Fibroblast of the conjunctiva (primary cell): Measurements from ENCODE around the gene LIPF.
"Not testable (repeated sequence)": the region's sequence is repeated elsewhere in the genome, so short reads cannot be mapped to it uniquely, and the experiment has no call there.

Experiments used
- DNase-seq: peaks from one replicate; pipeline ENCODE4 v3.0.0-alpha.2; 2010; ENCODE audit warnings: low read depth

Gene LIPF, protein sequence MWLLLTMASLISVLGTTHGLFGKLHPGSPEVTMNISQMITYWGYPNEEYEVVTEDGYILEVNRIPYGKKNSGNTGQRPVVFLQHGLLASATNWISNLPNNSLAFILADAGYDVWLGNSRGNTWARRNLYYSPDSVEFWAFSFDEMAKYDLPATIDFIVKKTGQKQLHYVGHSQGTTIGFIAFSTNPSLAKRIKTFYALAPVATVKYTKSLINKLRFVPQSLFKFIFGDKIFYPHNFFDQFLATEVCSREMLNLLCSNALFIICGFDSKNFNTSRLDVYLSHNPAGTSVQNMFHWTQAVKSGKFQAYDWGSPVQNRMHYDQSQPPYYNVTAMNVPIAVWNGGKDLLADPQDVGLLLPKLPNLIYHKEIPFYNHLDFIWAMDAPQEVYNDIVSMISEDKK

DNA sequence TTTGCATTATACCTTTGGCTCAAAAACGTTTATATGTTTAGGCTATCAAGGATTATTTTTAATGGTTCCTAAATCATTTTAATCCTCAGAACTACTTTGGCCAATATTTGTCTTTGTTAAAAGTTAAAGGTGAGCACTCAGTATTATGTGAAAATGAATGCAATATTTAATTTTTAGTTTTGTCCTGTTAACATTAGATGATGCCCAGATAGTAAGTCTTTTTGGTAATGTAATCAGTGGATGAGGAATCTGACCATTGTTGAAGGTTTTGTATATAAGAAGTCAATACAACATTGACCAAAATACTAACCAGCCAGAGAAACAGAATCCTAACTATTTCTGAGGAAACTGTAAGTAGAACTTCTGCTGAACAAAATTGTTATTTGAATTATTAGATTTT is at the start of gene LIPF:
TSS of gene LIPF (plus strand) at position 301 of the 400 bp plus-strand sequence. CDS start 2,856 bp downstream, outside the sequence.
- DNase-seq: no peak

DNA sequence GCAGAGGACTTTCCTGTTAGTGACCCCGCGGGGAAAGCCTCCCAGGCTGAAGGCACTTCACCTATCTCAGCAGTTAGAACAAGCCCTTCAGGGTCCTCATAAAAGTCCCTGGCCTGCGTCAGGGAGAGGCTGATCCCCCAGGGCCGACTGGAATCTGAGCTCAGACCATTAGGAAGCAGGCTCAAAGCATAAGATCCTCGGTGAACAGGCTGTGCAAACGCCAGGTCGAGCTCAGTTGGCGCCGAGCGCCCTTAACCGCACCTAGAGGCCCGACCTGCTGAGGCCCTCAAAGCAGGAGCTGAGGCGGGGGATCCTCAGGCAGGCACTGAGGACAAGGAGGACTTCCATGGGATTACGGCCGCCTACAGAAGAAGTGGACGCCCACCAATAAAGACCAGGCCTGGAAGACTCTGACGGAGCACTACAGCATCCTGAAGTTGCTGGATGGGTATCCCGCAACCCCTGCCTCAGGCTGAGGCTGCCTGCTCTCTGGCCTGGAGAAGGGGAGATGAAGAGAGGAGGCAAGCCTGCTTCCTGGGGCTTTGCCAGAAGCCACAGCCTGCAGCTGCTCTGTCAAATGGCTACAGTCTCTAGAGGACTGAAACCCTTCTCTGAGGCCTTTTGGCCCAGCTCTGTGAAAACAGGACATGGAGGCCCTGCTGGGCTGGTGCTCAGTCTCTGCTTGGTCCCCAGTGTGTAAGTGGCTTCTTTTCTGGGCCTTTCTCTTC is 47.8 kb upstream of the LIPF start:
- no peak for DNase-seq

DNA sequence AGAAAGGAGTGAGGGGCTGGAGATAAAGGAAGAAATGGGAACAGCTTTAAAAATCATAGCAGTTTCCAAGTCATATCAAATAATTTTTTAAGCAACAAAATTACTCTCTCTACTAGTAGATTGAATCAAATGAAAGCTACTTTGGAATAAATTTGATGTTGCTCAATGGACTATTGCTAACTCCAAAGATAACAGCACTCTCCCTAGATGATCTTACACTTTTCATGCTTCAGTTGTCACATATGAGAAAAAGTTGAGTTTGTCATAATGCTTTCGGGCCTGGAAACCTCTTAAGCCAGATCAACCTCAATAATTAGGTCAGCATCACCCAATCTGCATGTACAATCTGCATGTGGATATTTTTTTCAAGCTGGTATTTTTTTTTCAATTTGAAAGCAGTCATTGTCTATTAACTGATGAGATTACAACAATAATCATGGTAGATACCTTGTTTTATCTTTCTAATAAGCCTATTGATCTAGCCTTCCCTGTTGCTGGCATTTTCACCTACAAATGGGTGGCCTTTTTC is 46.4 kb upstream of the LIPF start:
- DNase-seq: no peak

DNA sequence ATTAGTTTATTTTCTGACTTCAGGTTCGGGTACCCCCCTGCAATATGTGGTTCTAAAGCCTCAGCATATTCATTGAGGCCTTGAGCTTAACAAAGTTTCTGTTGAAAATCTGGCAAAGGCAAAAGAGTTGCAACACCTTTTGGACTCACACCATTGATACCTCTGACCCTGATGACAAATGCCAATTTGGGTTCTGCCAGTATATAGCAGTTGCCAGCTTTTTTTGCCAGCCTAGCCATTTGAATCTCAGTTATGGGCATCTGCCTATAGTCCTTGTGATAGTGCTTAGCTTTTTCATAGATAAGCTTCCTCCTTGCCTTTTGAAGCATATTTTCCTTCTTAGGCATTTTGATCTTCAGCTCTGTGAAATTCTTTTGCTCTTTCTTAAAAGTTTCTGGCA is 45.7 kb upstream of the LIPF start:
- no peak for DNase-seq

DNA sequence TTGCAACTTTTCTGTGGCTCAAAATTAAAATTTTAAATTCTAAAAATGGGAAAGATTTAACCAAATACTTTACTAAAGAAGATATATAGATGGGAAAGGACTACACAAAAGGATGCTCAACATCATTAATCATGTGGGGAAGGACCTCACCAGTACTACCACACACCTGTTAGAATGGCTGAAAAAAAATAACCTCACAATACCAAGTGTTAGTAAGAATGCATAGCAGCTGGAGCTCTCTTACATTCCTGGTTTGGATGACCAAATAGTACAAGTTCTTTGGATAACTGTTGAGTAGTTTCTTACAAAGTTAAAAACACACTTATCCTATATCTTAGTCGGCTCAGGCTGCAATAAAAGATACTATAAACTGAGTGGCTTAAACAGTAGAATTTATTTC is 43.8 kb upstream of the LIPF start:
- DNase-seq: no peak

DNA sequence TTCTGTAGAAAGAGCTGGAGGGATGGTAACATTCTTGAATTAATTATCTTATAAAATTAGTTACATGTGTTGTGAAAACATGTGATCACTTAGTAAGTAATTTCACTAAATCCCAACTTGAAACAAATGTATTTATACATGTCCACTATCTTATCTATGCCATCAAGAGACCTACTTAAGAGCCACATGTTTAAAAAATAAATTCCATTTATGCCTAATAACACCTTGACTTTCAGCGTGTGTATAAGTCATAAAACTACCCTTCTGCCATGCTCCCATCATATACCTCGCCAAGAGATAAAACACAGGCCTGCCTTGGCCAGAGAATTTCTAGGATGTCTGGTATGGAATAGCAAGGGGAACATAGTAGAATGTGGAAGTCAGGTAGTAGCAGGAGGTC is 40.4 kb upstream of the LIPF start:
- DNase-seq: no peak

DNA sequence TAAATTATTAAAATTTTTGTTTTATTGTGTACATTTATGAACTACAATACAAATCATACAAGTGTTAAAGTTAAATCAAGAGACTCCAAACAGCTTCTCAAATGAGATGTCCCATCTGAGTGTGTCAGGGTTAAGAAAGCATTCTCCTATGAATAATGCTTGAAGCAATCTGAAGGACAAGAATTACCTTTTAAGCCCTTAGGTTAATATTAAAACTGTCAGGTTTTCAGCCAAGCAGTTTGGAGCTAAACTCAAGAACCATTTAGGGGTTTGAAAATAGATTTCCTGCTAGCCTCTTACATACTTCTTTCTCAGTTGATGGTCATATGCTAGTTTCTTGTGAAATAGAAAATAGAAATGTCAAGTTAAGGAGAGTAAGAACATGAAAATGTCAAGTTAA is 39.4 kb upstream of the LIPF start:
- DNase-seq: no peak

DNA sequence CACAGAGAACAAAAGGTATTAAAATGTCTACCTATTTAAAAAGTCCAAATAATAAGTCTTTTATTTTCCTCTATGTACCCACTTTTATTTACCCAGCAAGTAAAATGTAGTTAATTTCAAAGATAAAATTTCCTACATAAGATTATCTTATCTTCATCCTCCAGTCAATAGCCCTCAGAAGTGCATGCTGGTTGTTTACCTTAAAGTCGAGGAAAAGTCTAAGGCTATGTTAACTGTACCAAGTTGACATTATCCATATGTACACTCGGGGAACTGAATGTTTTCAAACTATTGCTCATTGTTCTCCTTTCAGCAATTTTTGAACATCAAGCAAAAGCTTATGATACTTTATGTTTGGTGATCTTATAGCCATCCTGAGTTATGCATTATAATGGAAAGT is 24.1 kb upstream of the LIPF start:
- no peak for DNase-seq

DNA sequence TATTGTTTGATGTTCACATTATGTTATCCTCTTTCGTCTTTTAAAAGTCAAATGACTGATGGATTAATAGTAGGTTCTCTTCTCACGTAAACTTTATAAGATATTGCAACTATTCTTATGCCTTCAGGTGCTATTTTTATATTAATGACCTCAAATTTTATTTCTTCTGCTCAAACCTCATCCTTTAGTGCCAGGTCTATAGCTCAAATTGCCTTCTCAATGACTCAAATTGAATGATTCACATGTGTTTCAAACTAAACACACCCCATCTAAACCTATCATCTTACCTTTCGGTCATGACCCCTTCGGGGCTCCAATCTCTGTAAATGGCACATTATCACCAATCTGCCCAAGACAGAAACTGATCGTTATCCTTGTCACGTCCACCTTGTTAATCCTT is 22.0 kb upstream of the LIPF start:
- no peak for DNase-seq

DNA sequence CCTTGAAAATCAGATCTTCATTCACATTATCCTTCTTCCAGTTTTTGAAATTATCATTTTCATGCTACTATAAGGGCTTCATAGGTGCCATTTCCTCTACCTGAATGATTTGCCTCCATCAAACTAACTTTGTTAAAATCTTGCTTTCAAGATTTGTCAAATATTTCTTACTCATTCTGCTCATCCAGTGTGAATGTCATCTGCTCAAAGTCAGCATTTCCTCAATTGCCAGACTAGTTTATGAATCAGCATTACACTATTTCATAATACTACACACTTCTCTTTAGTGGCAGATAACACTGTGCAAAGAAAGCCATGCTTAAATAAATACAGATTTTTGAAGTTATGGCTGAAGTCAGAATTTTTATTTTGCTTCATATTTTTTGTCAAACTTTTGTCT is 21.3 kb upstream of the LIPF start:
- DNase-seq: no peak

DNA sequence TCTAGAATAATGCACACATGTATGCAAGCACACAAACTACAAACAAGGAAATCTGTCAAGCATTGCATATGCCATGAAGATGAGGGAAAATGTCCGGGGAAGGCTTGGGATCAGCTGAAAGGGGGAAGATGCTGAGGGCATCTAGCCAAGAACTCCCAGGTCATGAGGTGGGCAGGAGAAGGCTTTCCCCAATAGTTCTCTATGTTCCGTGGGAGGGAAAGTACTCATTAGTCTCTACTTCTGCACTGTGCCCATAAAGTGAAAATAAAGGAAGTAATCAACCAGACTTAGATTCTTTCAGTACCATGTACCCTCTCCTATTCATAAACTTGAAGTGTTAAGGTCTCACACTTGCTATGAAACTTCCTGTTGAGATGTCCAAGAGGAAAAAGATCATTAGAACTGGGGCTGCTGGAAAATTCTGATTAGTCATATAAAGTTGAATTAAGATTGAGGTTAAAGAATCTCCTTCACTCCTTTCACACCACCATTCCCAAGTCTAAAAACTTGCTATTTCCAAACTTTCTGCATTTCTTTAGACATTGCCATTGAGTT is 17.1 kb upstream of the LIPF start:
- DNase-seq: no peak

DNA sequence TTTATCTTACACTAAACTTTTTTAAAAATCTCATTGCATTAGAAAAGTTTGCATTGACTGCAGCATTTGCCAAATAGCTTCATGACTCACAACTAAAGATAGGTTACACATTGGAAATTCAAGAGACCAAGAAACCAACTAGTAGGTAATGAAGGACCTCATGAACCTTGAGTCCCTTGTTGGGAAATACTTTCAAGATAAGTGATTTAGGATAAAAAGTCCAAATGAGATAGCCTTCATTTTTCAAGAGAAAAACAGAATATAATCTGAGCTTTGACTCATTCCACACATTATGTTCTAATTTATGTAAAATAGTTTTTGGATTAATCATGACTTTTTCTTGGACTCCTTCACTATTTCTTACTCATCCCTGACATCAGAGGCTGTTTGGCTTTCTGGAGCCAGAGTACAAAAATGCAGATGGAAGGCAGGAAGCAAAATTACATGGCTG is 13.1 kb upstream of the LIPF start:
- peak; percentile 67 for DNase-seq

DNA sequence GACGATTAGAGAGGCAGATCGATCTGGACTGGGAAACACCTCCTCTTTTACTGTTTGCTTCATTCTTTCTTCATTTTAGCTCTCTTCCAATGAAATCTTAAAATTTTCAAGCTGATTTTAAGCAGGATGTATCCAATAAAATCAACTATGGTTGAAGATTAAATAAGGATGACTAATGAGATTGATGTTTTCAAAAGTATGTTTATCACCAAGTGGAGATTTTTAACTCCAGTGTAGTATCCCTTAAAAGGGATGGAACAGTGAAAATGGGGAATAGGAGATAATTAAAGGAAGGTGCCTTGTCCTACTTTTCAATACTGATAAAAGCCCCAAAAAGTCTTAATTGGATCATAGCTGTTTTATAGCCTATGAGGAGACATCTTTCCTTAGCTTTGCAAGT is 11.6 kb upstream of the LIPF start:
- DNase-seq: no peak

DNA sequence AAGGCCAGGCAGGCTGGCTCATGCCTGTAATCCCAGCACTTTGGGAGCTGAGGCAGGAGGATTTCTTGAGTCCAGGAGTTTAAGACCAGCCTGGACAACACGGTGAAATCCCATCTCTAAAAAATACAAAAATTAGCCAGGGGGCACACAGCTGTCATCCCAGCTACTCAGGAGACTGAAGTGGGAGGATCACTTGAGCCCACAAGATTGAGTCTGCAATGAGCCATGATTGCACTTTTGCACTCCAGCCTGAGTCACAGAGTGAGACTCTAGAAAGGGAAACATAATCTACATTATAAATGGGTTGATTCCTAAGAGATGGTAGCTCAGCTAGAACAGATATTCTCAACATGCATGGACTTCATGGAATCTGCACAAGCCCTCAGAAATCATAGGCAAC is 6.3 kb upstream of the LIPF start:
- no peak for DNase-seq

DNA sequence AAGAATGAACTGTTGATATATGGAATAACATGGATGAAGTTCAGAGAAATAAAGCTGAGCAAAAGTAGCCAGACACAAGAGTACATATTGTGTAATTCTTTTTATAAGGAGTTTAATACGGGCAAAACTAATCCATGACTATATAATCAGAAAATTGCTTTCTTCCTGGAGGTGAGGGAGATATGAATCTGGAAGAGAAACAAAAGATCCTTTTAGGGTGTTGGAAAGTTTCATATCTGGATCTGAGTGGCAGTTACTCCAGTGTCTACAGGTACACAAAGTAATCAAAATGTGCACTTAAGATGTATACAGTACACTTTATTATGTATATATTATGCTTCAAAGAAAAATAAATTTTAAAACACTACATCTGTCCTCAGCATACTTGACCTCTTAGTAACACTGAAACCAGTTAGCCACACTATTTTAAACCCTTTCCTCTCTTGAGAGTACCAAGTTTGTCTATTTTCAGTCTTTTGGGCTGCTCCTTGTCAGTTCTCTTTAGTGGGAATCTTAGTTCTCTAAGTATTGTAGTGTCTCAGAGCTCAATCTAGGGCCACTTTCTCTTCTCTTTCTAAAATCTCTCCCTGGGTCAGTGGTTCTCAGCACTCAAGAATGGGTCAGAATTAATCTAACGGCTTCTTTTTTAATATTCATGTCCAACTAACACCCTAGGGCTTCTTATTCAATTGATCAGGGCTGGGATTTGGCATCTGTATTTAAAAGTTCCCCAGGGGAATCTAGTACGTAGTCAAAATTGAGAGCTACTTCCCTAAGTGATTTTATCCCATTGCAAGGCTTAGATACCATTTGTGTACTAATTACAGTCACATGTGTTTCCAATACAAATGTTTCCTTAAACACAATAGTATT is 4.3 kb upstream of the LIPF start:
- DNase-seq: no peak

DNA sequence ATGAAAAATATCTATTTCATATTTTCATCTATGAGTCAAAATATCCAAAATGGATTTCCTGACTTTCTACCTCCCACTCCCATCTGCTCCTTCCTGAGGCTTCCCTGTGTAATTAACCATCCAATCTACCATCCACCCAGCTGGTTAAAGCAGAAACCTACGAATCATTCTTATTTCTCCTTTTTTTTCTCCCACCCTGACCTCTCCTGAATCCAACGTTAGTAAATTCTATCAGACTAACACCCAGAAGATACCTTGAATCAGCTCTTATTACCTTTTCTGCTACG is 3.7 kb upstream of the LIPF start:
- DNase-seq: no peak

DNA sequence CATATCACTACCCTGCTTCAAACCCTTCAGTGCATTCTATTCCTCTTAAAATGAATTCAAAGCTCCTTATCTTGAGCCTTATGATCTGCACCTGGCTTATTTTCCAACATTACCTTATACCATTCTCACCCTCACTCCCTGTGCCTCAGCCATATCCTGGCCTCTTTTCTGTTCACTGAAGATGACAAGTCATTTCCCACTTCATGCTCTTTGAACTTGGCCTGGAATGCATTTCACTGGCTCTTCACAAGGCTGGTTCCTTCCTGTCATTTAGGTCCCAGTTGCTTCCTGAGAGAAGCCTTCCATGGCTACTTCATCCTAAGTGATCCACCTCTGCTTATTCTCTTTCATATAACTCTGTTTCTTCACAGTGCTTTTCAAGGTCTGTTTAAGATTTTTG is 3.2 kb upstream of the LIPF start:
- no peak for DNase-seq

DNA sequence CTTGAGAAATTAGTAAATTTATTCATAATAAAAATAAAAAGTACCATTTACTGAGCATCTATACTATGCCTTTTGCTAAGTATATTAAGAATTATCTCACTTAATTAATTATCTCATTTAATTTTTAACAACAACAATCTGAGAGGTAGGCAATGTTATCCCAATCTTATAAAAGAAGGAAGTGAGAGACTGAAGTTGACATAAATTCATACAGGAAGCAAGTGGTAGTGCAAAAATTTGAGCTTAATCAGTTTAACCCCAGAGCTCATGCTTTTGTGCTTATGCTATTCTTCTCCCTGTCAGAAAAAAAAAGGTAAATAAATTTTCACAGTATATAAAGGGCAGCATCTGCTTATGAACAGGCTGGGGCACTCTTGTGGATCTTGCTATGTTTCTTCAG is 2.7 kb upstream of the LIPF start:
- DNase-seq: no peak

DNA sequence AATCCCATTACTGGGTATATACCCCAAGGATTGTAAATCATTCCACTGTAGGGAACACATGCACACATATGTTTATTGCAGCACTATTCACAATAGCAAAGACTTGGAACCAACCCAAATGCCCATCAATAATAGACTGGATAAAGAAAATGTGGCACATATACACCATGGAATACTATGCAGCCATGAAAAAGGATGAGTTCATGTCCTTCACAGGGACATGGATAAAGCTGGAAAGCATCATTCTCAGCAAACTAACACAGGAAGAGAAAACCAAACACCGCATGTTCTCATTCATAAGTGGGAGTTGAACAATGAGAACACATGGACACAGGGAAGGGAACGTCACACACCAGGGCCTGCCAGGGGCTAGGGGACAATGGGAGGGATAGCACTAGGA is 1.1 kb upstream of the LIPF start:
- DNase-seq: not testable (repeated sequence)

DNA sequence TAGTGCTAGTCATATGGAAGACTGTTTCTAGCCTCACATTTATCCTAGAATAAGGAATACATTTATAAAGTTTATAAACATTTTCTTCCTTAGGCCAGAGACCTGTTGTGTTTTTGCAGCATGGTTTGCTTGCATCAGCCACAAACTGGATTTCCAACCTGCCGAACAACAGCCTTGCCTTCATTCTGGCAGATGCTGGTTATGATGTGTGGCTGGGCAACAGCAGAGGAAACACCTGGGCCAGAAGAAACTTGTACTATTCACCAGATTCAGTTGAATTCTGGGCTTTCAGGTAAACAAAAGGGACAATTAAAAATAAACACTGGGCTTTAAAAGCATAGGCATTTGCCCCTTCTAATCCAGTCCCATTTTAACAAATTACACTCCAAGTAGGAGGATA is 4.2 kb downstream of the LIPF start:
- DNase-seq: no peak

DNA sequence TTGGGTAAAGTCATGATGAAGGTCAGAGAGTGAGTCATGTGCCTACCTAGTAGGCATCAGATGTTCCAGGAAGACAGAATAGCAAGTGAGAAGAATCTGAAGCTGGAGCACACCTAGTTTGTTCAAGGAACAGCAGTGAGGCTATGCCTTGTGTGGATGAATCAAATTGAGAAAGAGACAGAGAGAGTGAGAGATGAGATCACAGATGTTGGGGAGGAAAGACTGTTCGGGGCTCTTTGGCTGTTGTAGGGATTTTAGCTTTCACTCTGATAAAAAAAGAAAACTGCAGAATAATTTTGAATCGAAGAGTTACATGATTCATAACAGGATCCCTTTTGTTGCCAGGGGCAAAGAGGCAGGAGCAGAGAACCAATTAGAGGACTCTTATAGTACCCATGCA is 6.3 kb downstream of the LIPF start:
- DNase-seq: no peak

DNA sequence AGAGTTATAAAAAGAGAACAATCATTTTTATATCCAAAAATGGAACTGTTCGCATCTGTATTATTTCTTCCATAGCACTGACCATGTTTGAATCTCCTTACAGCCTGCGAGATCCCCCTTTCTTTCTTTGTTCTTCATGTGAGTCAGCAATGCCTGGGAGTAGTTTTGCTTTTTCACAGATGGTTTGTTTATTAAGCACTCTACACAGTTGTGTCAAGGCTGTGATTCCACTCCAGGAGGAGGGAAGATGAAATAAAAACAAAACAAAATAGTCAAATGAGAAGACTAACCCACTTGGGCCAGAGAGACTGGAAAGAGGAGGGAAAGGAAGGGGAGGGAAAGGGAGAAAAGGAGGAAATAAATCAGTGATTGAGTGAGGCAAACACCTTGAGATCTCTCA is 7.8 kb downstream of the LIPF start:
- DNase-seq: no peak
